Activated CD8-positive, alpha-beta memory T cell treated with anti-CD3 and anti-CD28 coated beads, Interleukin-2, amount 10 ng/mL, durations not matched to agents 7 days and 5 days (primary cell): ENCODE results near the gene ADSS1. TPM values are rescaled to one million over a fixed set of nuclear protein-coding genes. Genes with fewer than 3 reads are reported as not detected.

ENCODE experiments used
- ATAC-seq: fragments of 150-1000 bp; cut with Tn5 transposase; one replicate; pipeline ENCODE4 v1.10.0; 2021; ENCODE audit warnings: moderate library complexity
- CTCF ChIA-PET: fragments of 350-600 bp; sonication (Branson Sonifier 250); formaldehyde crosslinking; loops from one replicate; lab custom pipeline; 2021; ENCODE audit warnings: antibody characterized with exemption; lab: Charles Lee
- DNase-seq: peaks from one replicate; pipeline ENCODE4 v3.0.0-alpha.2; 2020
- H3K27ac Mint-ChIP-seq: one replicate; pipeline ENCODE4 v1.8.0; 2021; ENCODE audit warnings: mild to moderate bottlenecking, mixed read lengths
- H3K27me3 Mint-ChIP-seq: one replicate; pipeline ENCODE4 v1.8.0; 2021; ENCODE audit warnings: mixed read lengths
- H3K36me3 Mint-ChIP-seq: one replicate; pipeline ENCODE4 v1.8.0; 2021; ENCODE audit warnings: mild to moderate bottlenecking, mixed read lengths
- H3K4me1 Mint-ChIP-seq: one replicate; pipeline ENCODE4 v1.8.0; 2021; ENCODE audit warnings: mixed read lengths
- H3K4me3 Mint-ChIP-seq: one replicate; pipeline ENCODE4 v1.8.0; 2021; ENCODE audit warnings: mild to moderate bottlenecking, moderate library complexity, mixed read lengths
- H3K9me3 Mint-ChIP-seq: one replicate; pipeline ENCODE4 v1.8.0; 2022; ENCODE audit warnings: low read depth, mixed read lengths
- total RNA-seq, 2 experiments: library from RNA; stranded (reverse); gene quantifications; one replicate each; pipeline ENCODE4 v1.2.3, GENCODE V29; 2021

ADSS1 gene
- total RNA-seq, 2 experiments from 2014 or later, result 2.5 to 3.5 TPM

GRCh38 chr14:104758981-104759969, 35.2 kb downstream of the ADSS1 start:
- H3K36me3 Mint-ChIP-seq, result peaks cover 25% of the 10 kb centered on the region
- no peak overlapping the region for H3K27ac Mint-ChIP-seq
- no peak overlapping the region for H3K4me3 Mint-ChIP-seq
- H3K9me3 Mint-ChIP-seq, result no peaks in the 10 kb centered on the region
- ATAC-seq, result no peak
- CTCF ChIA-PET, result interaction anchor here (8.9 kb wide), 1 partner anchor 8 kb away, joined by 76 read pairs; no protein-coding TSS in a partner anchor
- H3K4me1 Mint-ChIP-seq, result peaks cover 34% of the 10 kb centered on the region
- no peaks in the 10 kb centered on the region for H3K27me3 Mint-ChIP-seq
- DNase-seq, result no peak

GRCh38 chr14:104765517-104765916, 41.5 kb downstream of the ADSS1 start:
- CTCF ChIA-PET, result interaction anchor here (1.0 to 6.3 kb wide), 5 partner anchors 9 to 62 kb away, joined by 3 to 124 read pairs (median 4); partner anchors contain the start of gene SIVA1
- DNase-seq (no peak), ATAC-seq (no peak)
- Mint-ChIP-seq H3K9me3 (no peaks in the 10 kb centered on the region), H3K4me1 (peaks cover 5% of the 10 kb centered on the region), H3K27me3 (no peaks in the 10 kb centered on the region), H3K27ac (no peak overlapping the region), H3K4me3 (no peak overlapping the region), H3K36me3 (peaks cover 12% of the 10 kb centered on the region)

- Mint-ChIP-seq H3K4me1 (peaks cover 5% of the 10 kb centered on the region), H3K9me3 (no peaks in the 10 kb centered on the region), H3K4me3 (no peak overlapping the region), H3K27ac (no peak overlapping the region), H3K27me3 (no peaks in the 10 kb centered on the region), H3K36me3 (peaks cover 19% of the 10 kb centered on the region)
- CTCF ChIA-PET, result interaction anchor here (1.0 to 6.3 kb wide), 6 partner anchors 10 to 61 kb away, joined by 3 to 124 read pairs (median 4); partner anchors contain the start of genes SIVA1 and ZBTB42
- DNase-seq, result no peak
- ATAC-seq, result no peak
These were observed 42.3 kb downstream of the ADSS1 start for GRCh38 chr14:104766256-104766862.

DNA sequence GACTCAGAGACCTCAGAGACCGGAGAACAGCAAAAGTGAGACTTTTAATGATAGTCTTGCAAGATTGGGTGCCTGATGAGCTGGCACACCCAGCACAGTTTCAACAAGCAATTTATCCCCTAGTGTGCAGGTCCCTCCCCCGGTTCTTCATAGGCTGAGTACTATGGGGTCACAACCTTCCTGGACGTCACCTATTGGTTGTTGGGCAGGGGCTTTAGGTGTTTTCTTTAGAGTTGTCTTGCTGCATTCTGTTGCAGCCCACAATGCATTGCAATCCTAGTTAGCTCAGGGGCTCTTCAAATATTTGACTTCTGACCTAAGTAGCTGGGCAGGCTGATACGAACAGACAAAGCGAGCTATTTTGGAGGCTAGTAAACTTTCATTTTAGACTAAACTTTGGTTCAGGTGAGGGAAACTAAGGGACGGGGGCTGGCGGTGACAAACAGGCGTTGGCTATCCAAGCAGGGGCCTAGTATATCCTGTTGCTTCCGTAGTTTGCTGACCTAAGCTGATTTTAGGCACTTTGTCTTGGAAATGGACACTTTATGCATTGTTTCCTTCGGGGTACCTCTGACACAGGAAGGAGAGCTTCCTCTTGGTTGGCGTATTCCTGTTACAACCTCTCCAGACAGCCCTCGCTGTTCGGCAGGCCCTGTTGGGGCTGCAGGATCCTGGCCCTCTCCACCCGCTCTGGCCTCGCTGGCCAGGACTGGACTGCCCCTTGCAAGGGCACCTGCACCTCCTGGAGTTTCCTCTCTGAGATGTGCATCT, 43.0 kb downstream of the ADSS1 start:
- DNase-seq (no peak), ATAC-seq (no peak)
- H3K4me1 Mint-ChIP-seq, result peaks cover 5% of the 10 kb centered on the region
- H3K36me3 Mint-ChIP-seq, result peaks cover 26% of the 10 kb centered on the region
- no peaks in the 10 kb centered on the region for H3K27me3 Mint-ChIP-seq
- CTCF ChIA-PET, result interaction anchor here (1.3 to 6.3 kb wide), 5 partner anchors 11 to 60 kb away, joined by 3 to 124 read pairs (median 4); partner anchors contain the start of genes SIVA1 and ZBTB42
- H3K27ac Mint-ChIP-seq, result no peak overlapping the region
- no peaks in the 10 kb centered on the region for H3K9me3 Mint-ChIP-seq
- no peak overlapping the region for H3K4me3 Mint-ChIP-seq

GRCh38 chr14:104767634-104767918, 43.5 kb downstream of the ADSS1 start:
- Mint-ChIP-seq H3K27me3 (no peaks in the 10 kb centered on the region), H3K4me3 (no peak overlapping the region), H3K9me3 (no peaks in the 10 kb centered on the region), H3K4me1 (peaks cover 5% of the 10 kb centered on the region), H3K36me3 (peaks cover 28% of the 10 kb centered on the region), H3K27ac (no peak overlapping the region)
- ATAC-seq (no peak), DNase-seq (no peak)
- CTCF ChIA-PET, result interaction anchor here (1.4 to 6.3 kb wide), 3 partner anchors 11 to 102 kb away, joined by 4 to 124 read pairs (median 76); partner anchors contain the start of gene SIVA1

DNA sequence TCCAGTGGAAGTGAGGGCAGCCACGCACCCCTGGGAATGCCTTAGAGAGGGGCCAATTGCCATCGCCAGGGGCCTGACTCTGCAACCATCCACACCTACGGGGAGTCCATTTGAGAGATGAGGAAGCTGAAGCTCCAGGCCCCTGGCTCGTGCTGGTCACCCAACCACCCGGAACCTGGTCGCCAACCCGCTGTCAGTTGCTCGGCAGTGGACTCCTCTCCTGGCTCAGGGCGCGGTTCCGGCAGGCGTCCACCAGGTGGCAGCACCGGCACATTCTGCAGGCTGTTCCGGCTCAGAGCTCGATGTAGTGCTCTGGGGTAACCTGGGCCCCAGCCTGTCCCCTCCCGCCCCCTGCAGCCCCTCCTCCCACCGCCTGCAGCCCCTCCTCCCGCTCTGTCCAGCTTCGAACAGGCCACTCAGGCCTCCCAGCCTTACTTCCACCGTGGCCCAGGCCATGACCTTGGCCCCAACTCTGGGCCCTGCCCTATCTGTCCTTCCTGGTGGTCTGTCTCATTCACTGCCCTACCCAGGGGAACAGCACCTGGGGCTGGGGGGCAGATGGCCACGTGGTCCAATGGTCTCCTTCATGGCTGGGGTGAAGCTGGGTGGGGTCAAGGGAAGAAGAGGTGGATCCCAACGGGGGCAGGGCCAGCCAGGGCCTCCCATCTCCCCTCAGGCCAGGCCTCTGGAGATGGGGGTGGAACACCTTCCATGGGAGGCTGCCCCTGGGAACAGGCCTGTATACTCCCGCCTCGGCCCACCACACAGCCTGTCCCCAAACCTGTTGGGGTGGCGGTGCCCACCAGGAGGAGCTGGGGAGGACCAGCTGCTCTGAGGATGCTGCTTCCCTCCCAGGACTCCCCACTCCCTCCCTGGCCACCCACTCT, 44.7 kb downstream of the ADSS1 start:
- H3K27me3 Mint-ChIP-seq, result no peaks in the 10 kb centered on the region
- H3K4me1 Mint-ChIP-seq, result peaks cover 5% of the 10 kb centered on the region
- H3K27ac Mint-ChIP-seq, result peak overlapping the region; percentile 46

GRCh38 chr14:104769324-104770071, 45.5 kb downstream of the ADSS1 start:
- Mint-ChIP-seq H3K27me3 (no peaks in the 10 kb centered on the region), H3K27ac (no peak overlapping the region), H3K4me3 (no peak overlapping the region), H3K4me1 (peaks cover 5% of the 10 kb centered on the region), H3K9me3 (no peaks in the 10 kb centered on the region), H3K36me3 (peaks cover 36% of the 10 kb centered on the region)
- ATAC-seq (no peak), DNase-seq (no peak)
- CTCF ChIA-PET, result interaction anchor here (0.8 to 6.3 kb wide), 17 partner anchors 13 to 666 kb away, joined by 3 to 124 read pairs (median 5); partner anchors contain the start of genes CEP170B, SIVA1 and ZBTB42

More for the DNA sequence above, 44.7 kb downstream of the ADSS1 start:
- H3K4me3 Mint-ChIP-seq, result no peak overlapping the region
- H3K36me3 Mint-ChIP-seq, result peaks cover 34% of the 10 kb centered on the region
- ATAC-seq (peak; percentile 95), DNase-seq (peak; percentile 94)
- H3K9me3 Mint-ChIP-seq, result no peaks in the 10 kb centered on the region
- CTCF ChIA-PET, result interaction anchor here (0.5 to 6.3 kb wide), 31 partner anchors 8 to 665 kb away, joined by 3 to 124 read pairs (median 3); partner anchors contain the start of genes CEP170B, SIVA1 and ZBTB42

DNA sequence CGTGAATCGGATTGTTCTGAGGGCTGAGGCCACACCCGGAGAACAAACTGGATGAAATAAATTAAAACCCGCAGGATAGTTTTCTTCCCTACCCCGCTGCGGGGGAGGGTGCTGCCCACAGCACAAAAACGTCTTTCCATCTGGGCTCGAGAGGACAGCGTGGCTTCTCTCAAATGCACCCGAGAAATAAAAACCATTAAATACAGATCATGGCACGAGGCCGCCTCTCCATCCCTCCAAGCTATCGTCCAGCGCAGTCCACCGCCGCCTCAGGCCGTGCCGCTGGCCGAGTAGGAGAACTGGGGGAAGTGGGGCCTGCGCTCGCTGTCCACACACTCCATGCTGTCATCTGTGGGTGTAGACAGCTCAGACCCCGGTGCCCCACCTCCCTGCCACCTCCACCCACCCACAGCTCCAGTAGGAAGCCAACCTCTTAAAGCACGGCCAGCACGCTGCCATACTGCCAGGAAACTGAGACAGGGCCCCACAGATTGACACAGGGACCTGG, 46.1 kb downstream of the ADSS1 start:
- peaks cover 36% of the 10 kb centered on the region for H3K36me3 Mint-ChIP-seq
- peaks cover 5% of the 10 kb centered on the region for H3K4me1 Mint-ChIP-seq
- no peak overlapping the region for H3K27ac Mint-ChIP-seq
- H3K9me3 Mint-ChIP-seq, result no peaks in the 10 kb centered on the region
- CTCF ChIA-PET, result interaction anchor here (0.9 to 6.3 kb wide), 6 partner anchors 15 to 57 kb away, joined by 3 to 124 read pairs (median 4); partner anchors contain the start of gene SIVA1
- ATAC-seq (no peak), DNase-seq (no peak)
- no peak overlapping the region for H3K4me3 Mint-ChIP-seq
- H3K27me3 Mint-ChIP-seq, result no peaks in the 10 kb centered on the region

DNA sequence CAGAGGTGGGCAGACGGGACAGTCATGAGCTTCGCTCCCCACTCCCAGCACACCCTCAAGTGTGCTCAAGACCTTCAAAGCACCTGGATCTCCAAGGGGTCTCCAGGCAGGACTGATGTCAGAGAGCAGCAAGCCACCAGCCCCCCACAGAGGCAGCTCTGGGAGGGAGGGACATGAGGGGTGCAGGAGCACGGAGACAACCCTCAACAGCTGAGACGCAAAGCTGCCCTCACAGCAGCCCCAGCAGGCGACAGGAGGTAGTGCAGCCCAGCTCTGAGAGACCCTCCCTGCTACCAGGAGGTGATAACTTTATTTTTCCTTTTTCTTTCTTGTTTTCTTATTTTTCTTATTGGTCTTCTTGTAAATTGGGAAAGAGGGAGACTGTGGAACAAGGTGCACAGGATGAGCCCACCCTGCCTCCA, 46.8 kb downstream of the ADSS1 start:
- Mint-ChIP-seq H3K9me3 (no peaks in the 10 kb centered on the region), H3K27me3 (no peaks in the 10 kb centered on the region), H3K4me1 (peaks cover 5% of the 10 kb centered on the region), H3K27ac (no peak overlapping the region), H3K36me3 (peaks cover 36% of the 10 kb centered on the region), H3K4me3 (no peak overlapping the region)
- ATAC-seq (no peak), DNase-seq (peak; percentile 52)
- CTCF ChIA-PET, result interaction anchor here (0.8 to 6.3 kb wide), 6 partner anchors 8 to 56 kb away, joined by 3 to 124 read pairs (median 4); no protein-coding TSS in a partner anchor

DNA sequence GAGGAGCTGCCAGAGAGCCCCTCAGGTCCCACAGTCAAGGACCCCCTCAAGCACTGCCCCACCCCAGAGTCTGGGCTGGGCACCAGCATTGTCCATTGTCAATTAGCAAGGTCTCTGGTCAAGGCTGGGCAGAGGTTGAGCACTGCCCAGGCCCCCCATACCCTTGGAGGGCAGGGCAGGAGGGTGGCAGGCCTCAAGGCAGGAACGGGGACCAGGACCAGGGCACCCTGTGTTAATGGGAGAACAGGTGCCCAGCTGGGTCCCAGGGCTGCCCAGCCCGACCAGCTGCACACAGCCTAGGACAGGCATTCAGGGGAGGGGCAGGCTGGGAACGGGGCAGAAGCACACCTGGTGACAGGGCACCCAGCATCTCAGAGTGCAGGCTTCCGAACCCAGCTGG, 47.3 kb downstream of the ADSS1 start:
- CTCF ChIA-PET, result interaction anchor here (0.8 to 6.3 kb wide), 6 partner anchors 9 to 56 kb away, joined by 3 to 124 read pairs (median 4); no protein-coding TSS in a partner anchor
- Mint-ChIP-seq H3K4me3 (no peak overlapping the region), H3K36me3 (peaks cover 38% of the 10 kb centered on the region), H3K27me3 (no peaks in the 10 kb centered on the region), H3K9me3 (no peaks in the 10 kb centered on the region), H3K4me1 (peaks cover 5% of the 10 kb centered on the region), H3K27ac (no peak overlapping the region)
- DNase-seq, result no peak
- ATAC-seq, result no peak
